WERI-Rb-1 (cell line): Measurements from ENCODE around the gene ABR.

Experiments used
- DNase-seq: peaks from one replicate; pipeline ENCODE4 v3.0.0-alpha.2; 2020
- H3K27ac ChIP-seq: fragments of 250-450 bp; sonication (Bioruptor Pico); 2 replicates; pipeline ENCODE4 v1.5.1; 2020; ENCODE audit warnings: mild to moderate bottlenecking, moderate library complexity
- H3K27me3 ChIP-seq: fragments of 250-450 bp; sonication (Bioruptor Pico); 2 replicates; pipeline ENCODE4 v1.5.1; 2021; ENCODE audit warnings: mild to moderate bottlenecking, low read depth, moderate library complexity; ENCODE audit not compliant: insufficient read depth, severe bottlenecking
- H3K36me3 ChIP-seq: fragments of 250-450 bp; sonication (Bioruptor Pico); 2 replicates; pipeline ENCODE4 v1.5.1; 2020; ENCODE audit warnings: mild to moderate bottlenecking, moderate library complexity
- H3K4me3 ChIP-seq: 2 replicates; pipeline ENCODE4 v1.5.1; 2011; ENCODE audit warnings: low read depth, mild to moderate bottlenecking, control low read depth, low read length
- H3K9me3 ChIP-seq: fragments of 250-450 bp; sonication (Bioruptor Pico); 2 replicates; pipeline ENCODE4 v1.5.1; 2021; ENCODE audit warnings: mild to moderate bottlenecking, moderate library complexity; ENCODE audit not compliant: severe bottlenecking
- TF ChIP-seq, protein P1 (sequence below): IDR thresholded peaks from 2 replicates; pipeline ENCODE4 v1.5.1; 2011; ENCODE audit warnings: low read depth, mild to moderate bottlenecking, control low read depth, inconsistent platforms, low read length

ABR gene

DNA sequence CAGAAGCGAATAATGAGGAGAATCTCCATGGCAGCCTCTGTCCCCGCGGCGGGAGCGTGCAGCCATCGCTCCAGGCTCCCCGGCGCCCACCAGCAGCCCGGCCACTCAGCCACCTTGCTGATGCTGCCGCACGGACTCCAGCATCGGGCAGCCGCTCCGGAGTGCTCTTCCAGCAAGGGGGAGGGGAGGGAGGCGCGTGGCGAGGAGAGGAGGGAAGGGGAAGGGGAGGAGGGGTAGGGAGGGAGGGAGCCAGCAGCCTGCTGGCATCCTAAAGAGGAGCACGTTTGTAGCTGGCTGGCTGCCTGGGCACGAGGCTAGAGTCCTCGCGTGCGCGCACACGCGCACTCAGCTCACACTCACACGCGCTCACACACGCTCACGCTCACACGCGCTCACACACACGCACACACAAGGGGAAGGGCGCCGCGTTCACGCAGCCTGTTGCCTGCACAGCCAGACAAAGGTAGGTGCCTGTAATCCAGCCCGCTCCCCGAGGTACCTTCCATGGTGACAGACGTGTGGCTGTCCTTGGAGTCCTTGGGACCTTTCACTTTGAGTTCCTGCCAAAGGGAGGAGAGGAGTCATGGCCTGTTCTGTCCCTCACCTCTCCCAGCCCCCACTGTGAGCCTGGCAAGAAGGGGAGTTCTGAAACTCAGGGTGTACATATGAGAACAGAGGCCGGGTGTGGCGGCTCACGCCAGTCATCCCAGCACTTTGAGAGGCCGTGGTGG, 100.8 kb downstream of the ABR start:
- TF ChIP-seq, protein P1, sequence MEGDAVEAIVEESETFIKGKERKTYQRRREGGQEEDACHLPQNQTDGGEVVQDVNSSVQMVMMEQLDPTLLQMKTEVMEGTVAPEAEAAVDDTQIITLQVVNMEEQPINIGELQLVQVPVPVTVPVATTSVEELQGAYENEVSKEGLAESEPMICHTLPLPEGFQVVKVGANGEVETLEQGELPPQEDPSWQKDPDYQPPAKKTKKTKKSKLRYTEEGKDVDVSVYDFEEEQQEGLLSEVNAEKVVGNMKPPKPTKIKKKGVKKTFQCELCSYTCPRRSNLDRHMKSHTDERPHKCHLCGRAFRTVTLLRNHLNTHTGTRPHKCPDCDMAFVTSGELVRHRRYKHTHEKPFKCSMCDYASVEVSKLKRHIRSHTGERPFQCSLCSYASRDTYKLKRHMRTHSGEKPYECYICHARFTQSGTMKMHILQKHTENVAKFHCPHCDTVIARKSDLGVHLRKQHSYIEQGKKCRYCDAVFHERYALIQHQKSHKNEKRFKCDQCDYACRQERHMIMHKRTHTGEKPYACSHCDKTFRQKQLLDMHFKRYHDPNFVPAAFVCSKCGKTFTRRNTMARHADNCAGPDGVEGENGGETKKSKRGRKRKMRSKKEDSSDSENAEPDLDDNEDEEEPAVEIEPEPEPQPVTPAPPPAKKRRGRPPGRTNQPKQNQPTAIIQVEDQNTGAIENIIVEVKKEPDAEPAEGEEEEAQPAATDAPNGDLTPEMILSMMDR: no peak
- no peak overlapping the region for H3K27ac ChIP-seq
- H3K9me3 ChIP-seq: no peaks in the 10 kb centered on the region
- H3K4me3 ChIP-seq: no peak overlapping the region
- DNase-seq: no peak
- peaks cover 3% of the 10 kb centered on the region for H3K36me3 ChIP-seq
- no peaks in the 10 kb centered on the region for H3K27me3 ChIP-seq

DNA sequence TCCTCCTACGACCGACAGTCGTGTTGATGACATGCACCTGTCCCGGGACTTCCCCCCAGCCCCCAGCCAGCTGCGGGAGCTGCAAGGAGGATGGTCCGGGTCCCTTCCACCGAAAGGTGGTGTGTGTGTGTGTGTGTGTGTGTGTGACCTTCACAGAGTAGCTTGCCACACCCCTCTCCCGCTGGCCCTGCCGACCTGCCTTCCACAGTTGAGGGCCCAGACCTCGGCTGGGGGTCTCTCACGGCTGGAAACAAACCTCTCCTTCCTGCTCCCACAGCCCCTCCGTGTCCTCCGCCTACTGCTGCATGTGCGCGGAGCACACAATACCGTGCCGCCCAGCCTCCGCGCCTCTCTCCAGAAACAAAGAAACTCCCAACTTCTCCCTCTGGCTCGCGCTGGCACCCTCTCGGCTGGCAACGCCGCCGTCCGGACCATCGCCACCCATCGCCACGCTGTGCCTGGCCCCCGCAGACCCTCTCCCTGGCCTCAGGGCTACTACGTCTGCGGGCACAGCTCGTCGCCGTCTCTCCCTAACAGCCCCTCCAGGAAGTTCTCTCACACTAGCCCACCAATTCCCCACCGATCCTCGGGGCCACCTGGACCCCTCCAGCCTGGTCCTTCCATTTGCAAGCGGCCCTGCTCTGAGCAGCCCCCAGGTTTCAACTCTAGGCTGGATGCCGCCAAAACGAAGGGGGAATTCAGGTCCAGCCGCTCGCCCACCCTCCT, 101.6 kb downstream of the ABR start:
- TF ChIP-seq, protein P1: no peak
- peaks cover 3% of the 10 kb centered on the region for H3K36me3 ChIP-seq
- no peaks in the 10 kb centered on the region for H3K9me3 ChIP-seq
- H3K27me3 ChIP-seq: no peaks in the 10 kb centered on the region
- no peak for DNase-seq
- no peak overlapping the region for H3K27ac ChIP-seq
- no peak overlapping the region for H3K4me3 ChIP-seq

DNA sequence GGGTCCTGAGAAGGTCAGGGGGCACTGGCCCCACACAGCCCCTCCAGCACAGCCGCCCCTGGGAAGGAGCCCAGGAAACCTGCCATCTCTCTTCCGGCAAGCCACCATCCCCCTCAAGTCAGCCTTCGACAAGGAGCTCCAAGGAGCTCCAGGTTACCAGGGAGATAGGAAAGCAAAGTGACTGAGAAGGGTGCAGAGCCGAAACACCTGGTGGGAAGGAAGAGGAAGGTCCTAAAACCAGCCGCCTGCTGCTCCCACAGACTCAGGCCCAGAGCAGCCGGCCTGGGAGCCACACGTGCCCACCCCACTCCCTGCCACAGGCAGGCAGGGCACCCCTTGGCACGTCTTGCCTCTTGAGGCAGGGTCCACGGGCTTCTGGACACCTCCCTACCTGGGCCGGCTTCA, 102.2 kb downstream of the ABR start:
- Histone ChIP-seq H3K9me3 (no peaks in the 10 kb centered on the region), H3K4me3 (no peak overlapping the region), H3K27me3 (no peaks in the 10 kb centered on the region), H3K27ac (no peak overlapping the region), H3K36me3 (peaks cover 3% of the 10 kb centered on the region)
- TF ChIP-seq, protein P1: no peak
- no peak for DNase-seq

DNA sequence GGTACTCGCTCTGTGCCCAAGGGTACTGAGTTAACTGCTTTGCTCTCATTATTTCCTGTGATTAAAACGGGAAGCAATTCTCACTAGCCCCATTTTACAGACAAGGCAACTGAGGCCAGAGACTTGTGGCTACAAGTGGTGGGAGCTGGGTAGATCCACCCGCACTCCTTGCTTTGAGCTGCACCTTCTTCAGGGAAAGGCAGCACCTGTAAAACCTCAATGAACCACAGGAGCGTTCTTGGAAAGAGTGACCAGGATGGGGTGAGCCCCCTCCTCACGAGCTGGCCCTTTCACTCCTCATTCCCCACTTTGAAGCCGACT, 102.8 kb downstream of the ABR start:
- Histone ChIP-seq H3K27ac (no peak overlapping the region), H3K27me3 (no peaks in the 10 kb centered on the region), H3K9me3 (no peaks in the 10 kb centered on the region), H3K36me3 (peaks cover 3% of the 10 kb centered on the region), H3K4me3 (no peak overlapping the region)
- no peak for DNase-seq
- TF ChIP-seq, protein P1: no peak

DNA sequence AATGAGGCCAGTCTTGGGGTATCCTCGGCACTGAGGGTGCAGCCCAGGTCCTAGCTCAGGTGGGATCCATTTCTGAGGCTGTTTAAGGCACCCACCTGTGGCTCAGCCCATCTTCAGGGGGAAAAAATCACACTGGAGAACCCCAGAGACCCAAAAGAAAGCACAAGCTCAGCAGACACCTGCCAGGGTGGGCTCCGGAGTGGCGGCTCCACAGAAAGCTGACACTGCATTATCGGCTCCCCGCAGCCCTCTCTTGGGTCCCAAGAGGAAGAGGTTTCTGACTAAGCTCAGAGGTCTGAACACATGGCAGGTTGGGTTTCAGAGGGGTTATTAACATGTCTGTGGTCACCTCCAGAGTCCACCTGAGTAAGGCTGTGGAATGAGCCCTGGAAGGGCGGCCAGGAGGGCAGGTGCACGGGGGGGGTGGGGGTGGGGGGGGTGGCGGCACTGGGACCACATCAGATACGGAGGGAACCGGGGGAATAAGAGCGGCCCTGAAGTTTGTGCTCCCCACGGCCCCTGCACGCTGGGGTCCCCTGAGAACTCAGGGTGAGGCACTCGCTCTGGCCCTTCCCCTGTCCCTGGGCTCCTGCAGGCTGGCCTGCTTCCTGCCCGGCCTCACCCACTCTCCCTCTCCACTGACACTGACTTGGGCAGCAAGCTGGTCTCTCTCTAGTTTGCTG, 103.3 kb downstream of the ABR start:
- no peaks in the 10 kb centered on the region for H3K9me3 ChIP-seq
- DNase-seq: no peak
- H3K27me3 ChIP-seq: no peaks in the 10 kb centered on the region
- H3K4me3 ChIP-seq: no peak overlapping the region
- H3K36me3 ChIP-seq: peaks cover 8% of the 10 kb centered on the region
- TF ChIP-seq, protein P1: no peak
- H3K27ac ChIP-seq: no peak overlapping the region
